Measurements from ENCODE around the gene PIP5K1B.

Gene PIP5K1B

DNA sequence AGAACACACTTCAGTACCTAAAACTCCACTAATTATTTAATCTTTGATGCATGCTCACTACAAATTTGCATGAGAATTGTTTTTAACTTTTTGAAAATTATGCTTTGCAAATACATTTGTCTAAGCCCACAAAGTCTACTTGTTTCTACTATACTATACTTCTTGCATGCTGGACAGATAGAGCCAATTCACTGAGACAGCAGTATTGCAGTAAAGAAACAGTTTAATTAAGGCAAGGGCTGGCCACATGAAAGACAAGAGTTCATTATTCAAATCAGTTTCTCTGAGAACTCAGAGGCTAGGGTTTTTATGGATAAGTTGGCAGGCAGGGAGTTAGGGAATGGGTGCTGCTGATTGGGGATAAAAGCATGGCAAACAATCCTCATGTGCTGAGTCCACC is 324.5 kb downstream of the PIP5K1B start:
- Histone ChIP-seq H3K4me2 (ENCODE audit: insufficient read depth, low read length, poor library complexity, severe bottlenecking) (no peak overlapping the region), H3K14ac (ENCODE audit: low read length) (no peak overlapping the region), H3K23ac (ENCODE audit: low read depth, low read length, poor library complexity) (no peak overlapping the region), H4K91ac (ENCODE audit: low read depth, low read length, poor library complexity) (no peak overlapping the region), H3K9me3 (replicated peaks in 1 of 2; ENCODE audit: control insufficient read depth in 2 of 2, insufficient read depth in 1 of 2, low read depth in 1 of 2, low read length in 2 of 2) (peaks cover 2 to 8% of the 10 kb centered on the region in 2 donors), H3K4me3 (ENCODE audit: low read length in 2 of 2) (no peak overlapping the region), H2BK120ac (ENCODE audit: low read depth, low read length) (no peak overlapping the region), H4K8ac (ENCODE audit: low read depth, low read length) (no peak overlapping the region), H2BK12ac (ENCODE audit: low read length) (no peak overlapping the region), H3K27me3 (ENCODE audit: control insufficient read depth in 3 of 3, insufficient read depth in 3 of 3, low read depth in 1 of 3, low read length in 3 of 3) (peaks cover 0 to 2% (median 0%) of the 10 kb centered on the region in 3 experiments), H3K4ac (ENCODE audit: low read length) (no peak overlapping the region), H3K27ac (replicated peaks; ENCODE audit: low read length) (no peak overlapping the region), H2BK5ac (ENCODE audit: low read length) (no peak overlapping the region), H3K79me1 (ENCODE audit: low read depth, low read length) (no peaks in the 10 kb centered on the region), H3K36me3 (replicated peaks in 1 of 2; ENCODE audit: control insufficient read depth in 2 of 2, insufficient read depth in 2 of 2, low read length in 2 of 2) (no peaks in the 10 kb centered on the region), H3K4me1 (ENCODE audit: control insufficient read depth in 2 of 2, insufficient read depth in 1 of 2, low read depth in 1 of 2, low read length in 2 of 2) (no peaks in the 10 kb centered on the region), H3K9ac (ENCODE audit: low read depth, low read length, poor library complexity) (no peak overlapping the region), H2AFZ (ENCODE audit: low read length) (no peak overlapping the region), H2BK15ac (ENCODE audit: low read length) (no peak overlapping the region), H3K18ac (ENCODE audit: low read length) (no peak overlapping the region), H2AK5ac (ENCODE audit: low read depth, low read length) (no peak overlapping the region)
- DNase-seq (ENCODE audit: low spot score) = no peak

- Histone ChIP-seq H3K9ac (ENCODE audit: low read depth, low read length, poor library complexity) (no peak overlapping the region), H2AFZ (ENCODE audit: low read length) (no peak overlapping the region), H3K18ac (ENCODE audit: low read length) (no peak overlapping the region), H2BK15ac (ENCODE audit: low read length) (no peak overlapping the region), H4K91ac (ENCODE audit: low read depth, low read length, poor library complexity) (no peak overlapping the region), H4K8ac (ENCODE audit: low read depth, low read length) (no peak overlapping the region), H3K4me1 (ENCODE audit: control insufficient read depth in 2 of 2, insufficient read depth in 1 of 2, low read depth in 1 of 2, low read length in 2 of 2) (no peaks in the 10 kb centered on the region), H3K79me1 (ENCODE audit: low read depth, low read length) (no peaks in the 10 kb centered on the region), H2BK120ac (ENCODE audit: low read depth, low read length) (no peak overlapping the region), H3K4me2 (ENCODE audit: insufficient read depth, low read length, poor library complexity, severe bottlenecking) (no peak overlapping the region), H2BK5ac (ENCODE audit: low read length) (no peak overlapping the region), H3K14ac (ENCODE audit: low read length) (no peak overlapping the region), H3K23ac (ENCODE audit: low read depth, low read length, poor library complexity) (no peak overlapping the region), H3K27me3 (ENCODE audit: control insufficient read depth in 3 of 3, insufficient read depth in 3 of 3, low read depth in 1 of 3, low read length in 3 of 3) (peaks cover 0 to 2% (median 0%) of the 10 kb centered on the region in 3 experiments), H2BK12ac (ENCODE audit: low read length) (no peak overlapping the region), H3K4me3 (ENCODE audit: low read length in 2 of 2) (no peak overlapping the region), H3K9me3 (replicated peaks in 1 of 2; ENCODE audit: control insufficient read depth in 2 of 2, insufficient read depth in 1 of 2, low read depth in 1 of 2, low read length in 2 of 2) (peaks cover 2 to 8% of the 10 kb centered on the region in 2 donors), H2AK5ac (ENCODE audit: low read depth, low read length) (no peak overlapping the region), H3K4ac (ENCODE audit: low read length) (no peak overlapping the region), H3K36me3 (replicated peaks in 1 of 2; ENCODE audit: control insufficient read depth in 2 of 2, insufficient read depth in 2 of 2, low read length in 2 of 2) (no peaks in the 10 kb centered on the region), H3K27ac (replicated peaks; ENCODE audit: low read length) (no peak overlapping the region)
- DNase-seq (ENCODE audit: low spot score) = no peak
- WGBS, 2 donors (ENCODE audit: extremely low coverage in 2 of 2, insufficient read length in 2 of 2, insufficient replicate concordance in 1 of 2) = no CpG with 5 or more reads among the region's 1 CpG
Measured at GRCh38 chr9:69030851-69031645, 326.0 kb downstream of the PIP5K1B start.

GRCh38 chr9:69034071-69034470 is 329.0 kb downstream of the PIP5K1B start:
- H2BK12ac ChIP-seq (ENCODE audit: low read length) = no peak overlapping the region
- no peak overlapping the region for H3K18ac ChIP-seq (ENCODE audit: low read length)
- no peak overlapping the region for H3K4me3 ChIP-seq (ENCODE audit: low read length in 2 of 2)
- peaks cover 0 to 5% of the 10 kb centered on the region in 2 donors for H3K4me1 ChIP-seq (ENCODE audit: control insufficient read depth in 2 of 2, insufficient read depth in 1 of 2, low read depth in 1 of 2, low read length in 2 of 2)
- no peak overlapping the region for H3K14ac ChIP-seq (ENCODE audit: low read length)
- no peak overlapping the region for H3K4ac ChIP-seq (ENCODE audit: low read length)
- WGBS, 2 donors (ENCODE audit: extremely low coverage in 2 of 2, insufficient read length in 2 of 2, insufficient replicate concordance in 1 of 2) = no CpG with 5 or more reads among the region's 2 CpGs
- no peak overlapping the region for H2BK120ac ChIP-seq (ENCODE audit: low read depth, low read length)
- peaks cover 2 to 8% of the 10 kb centered on the region in 2 donors for H3K9me3 ChIP-seq (replicated peaks in 1 of 2; ENCODE audit: control insufficient read depth in 2 of 2, insufficient read depth in 1 of 2, low read depth in 1 of 2, low read length in 2 of 2)
- no peak overlapping the region for H4K8ac ChIP-seq (ENCODE audit: low read depth, low read length)
- no peak overlapping the region for H3K4me2 ChIP-seq (ENCODE audit: insufficient read depth, low read length, poor library complexity, severe bottlenecking)
- H3K79me1 ChIP-seq (ENCODE audit: low read depth, low read length) = peaks cover 6% of the 10 kb centered on the region
- H2BK15ac ChIP-seq (ENCODE audit: low read length) = no peak overlapping the region
- H3K36me3 ChIP-seq (replicated peaks in 1 of 2; ENCODE audit: control insufficient read depth in 2 of 2, insufficient read depth in 2 of 2, low read length in 2 of 2) = no peaks in the 10 kb centered on the region
- H2AK5ac ChIP-seq (ENCODE audit: low read depth, low read length) = no peak overlapping the region
- H3K23ac ChIP-seq (ENCODE audit: low read depth, low read length, poor library complexity) = no peak overlapping the region
- H3K9ac ChIP-seq (ENCODE audit: low read depth, low read length, poor library complexity) = no peak overlapping the region
- H2BK5ac ChIP-seq (ENCODE audit: low read length) = no peak overlapping the region
- H4K91ac ChIP-seq (ENCODE audit: low read depth, low read length, poor library complexity) = no peak overlapping the region
- peaks cover 0 to 2% (median 0%) of the 10 kb centered on the region in 3 experiments for H3K27me3 ChIP-seq (ENCODE audit: control insufficient read depth in 3 of 3, insufficient read depth in 3 of 3, low read depth in 1 of 3, low read length in 3 of 3)
- no peak overlapping the region for H3K27ac ChIP-seq (replicated peaks; ENCODE audit: low read length)
- no peak for DNase-seq (ENCODE audit: low spot score)
- no peak overlapping the region for H2AFZ ChIP-seq (ENCODE audit: low read length)

DNA sequence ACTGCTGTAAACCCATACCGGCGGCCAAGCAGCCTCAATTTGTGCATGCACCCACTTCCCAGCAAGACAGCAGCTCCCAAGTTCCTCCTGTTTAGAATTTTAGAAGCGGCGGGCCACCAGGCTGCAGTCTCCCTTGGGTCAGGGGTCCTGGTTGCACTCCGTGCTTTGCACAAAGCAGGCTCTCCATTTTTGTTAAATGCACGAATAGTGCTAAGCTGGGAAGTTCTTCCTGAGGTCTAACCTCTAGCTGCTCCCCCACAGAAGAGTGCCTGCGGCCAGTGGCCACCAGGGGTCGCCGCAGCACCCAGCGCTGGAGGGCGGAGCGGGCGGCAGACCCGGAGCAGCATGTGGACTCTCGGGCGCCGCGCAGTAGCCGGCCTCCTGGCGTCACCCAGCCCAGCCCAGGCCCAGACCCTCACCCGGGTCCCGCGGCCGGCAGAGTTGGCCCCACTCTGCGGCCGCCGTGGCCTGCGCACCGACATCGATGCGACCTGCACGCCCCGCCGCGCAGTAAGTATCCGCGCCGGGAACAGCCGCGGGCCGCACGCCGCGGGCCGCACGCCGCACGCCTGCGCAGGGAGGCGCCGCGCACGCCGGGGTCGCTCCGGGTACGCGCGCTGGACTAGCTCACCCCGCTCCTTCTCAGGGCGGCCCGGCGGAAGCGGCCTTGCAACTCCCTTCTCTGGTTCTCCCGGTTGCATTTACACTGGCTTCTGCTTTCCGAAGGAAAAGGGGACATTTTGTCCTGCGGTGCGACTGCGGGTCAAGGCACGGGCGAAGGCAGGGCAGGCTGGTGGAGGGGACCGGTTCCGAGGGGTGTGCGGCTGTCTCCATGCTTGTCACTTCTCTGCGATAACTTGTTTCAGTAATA is 330.6 kb downstream of the PIP5K1B start, which contains the start of gene FXN:
TSS of gene FXN (plus strand) at position 315 of the 871 bp plus-strand sequence. CDS start at position 346, 31 bp downstream.
- peak within 1 kb of the TSS; percentile 45 for H2BK15ac ChIP-seq (ENCODE audit: low read length)
- H3K4me3 ChIP-seq (ENCODE audit: low read length in 2 of 2) = peak within 1 kb of the TSS; percentile 77 to 86
- peak within 1 kb of the TSS; percentile 78 for H3K27ac ChIP-seq (replicated peaks; ENCODE audit: low read length)
- H4K8ac ChIP-seq (ENCODE audit: low read depth, low read length) = no peak within 1 kb of the TSS
- H3K4ac ChIP-seq (ENCODE audit: low read length) = no peak within 1 kb of the TSS
- H3K36me3 ChIP-seq (replicated peaks in 1 of 2; ENCODE audit: control insufficient read depth in 2 of 2, insufficient read depth in 2 of 2, low read length in 2 of 2) = peaks cover 0 to 2% of the 10 kb centered on the region in 2 donors
- H2BK12ac ChIP-seq (ENCODE audit: low read length) = peak within 1 kb of the TSS; percentile 25
- peaks cover 6% of the 10 kb centered on the region for H3K79me1 ChIP-seq (ENCODE audit: low read depth, low read length)
- H3K27me3 ChIP-seq (ENCODE audit: control insufficient read depth in 3 of 3, insufficient read depth in 3 of 3, low read depth in 1 of 3, low read length in 3 of 3) = peaks cover 0 to 2% (median 0%) of the 10 kb centered on the region in 3 experiments
- H3K18ac ChIP-seq (ENCODE audit: low read length) = peak within 1 kb of the TSS; percentile 93
- peak within 1 kb of the TSS; percentile 75 for H3K23ac ChIP-seq (ENCODE audit: low read depth, low read length, poor library complexity)
- peak within 1 kb of the TSS; percentile 96 for H3K14ac ChIP-seq (ENCODE audit: low read length)
- peak; percentile 78 for DNase-seq (ENCODE audit: low spot score)
- H2BK120ac ChIP-seq (ENCODE audit: low read depth, low read length) = no peak within 1 kb of the TSS
- peak within 1 kb of the TSS; percentile 91 for H3K9ac ChIP-seq (ENCODE audit: low read depth, low read length, poor library complexity)
- peak within 1 kb of the TSS; percentile 61 for H2BK5ac ChIP-seq (ENCODE audit: low read length)
- H3K4me1 ChIP-seq (ENCODE audit: control insufficient read depth in 2 of 2, insufficient read depth in 1 of 2, low read depth in 1 of 2, low read length in 2 of 2) = peaks cover 0 to 5% of the 10 kb centered on the region in 2 donors
- peak within 1 kb of the TSS; percentile 98 for H2AFZ ChIP-seq (ENCODE audit: low read length)
- no peak within 1 kb of the TSS for H2AK5ac ChIP-seq (ENCODE audit: low read depth, low read length)
- peak within 1 kb of the TSS; percentile 76 for H3K4me2 ChIP-seq (ENCODE audit: insufficient read depth, low read length, poor library complexity, severe bottlenecking)
- no peak within 1 kb of the TSS for H4K91ac ChIP-seq (ENCODE audit: low read depth, low read length, poor library complexity)
- no CpG with 5 or more reads among the region's 75 CpGs for WGBS, 2 donors (ENCODE audit: extremely low coverage in 2 of 2, insufficient read length in 2 of 2, insufficient replicate concordance in 1 of 2)
- peaks cover 0 to 5% of the 10 kb centered on the region in 2 donors for H3K9me3 ChIP-seq (replicated peaks in 1 of 2; ENCODE audit: control insufficient read depth in 2 of 2, insufficient read depth in 1 of 2, low read depth in 1 of 2, low read length in 2 of 2)
